ENCODE measurements around the gene ZMIZ2.

The ZMIZ2 gene

GRCh38 chr7:44805950-44806349 lies 57.3 kb downstream of the ZMIZ2 start:
- DNase-seq = no peak

- no peak for DNase-seq
These were observed 60.3 kb downstream of the ZMIZ2 start for GRCh38 chr7:44808914-44809393.

- DNase-seq = no peak
These were observed 62.4 kb downstream of the ZMIZ2 start for GRCh38 chr7:44811093-44811492.

GRCh38 chr7:44811571-44811970 lies 62.9 kb downstream of the ZMIZ2 start:
- no peak for DNase-seq

- DNase-seq = no peak
These were observed 66.3 kb downstream of the ZMIZ2 start for GRCh38 chr7:44814919-44815318.

- DNase-seq = no peak
These were observed 70.6 kb downstream of the ZMIZ2 start for GRCh38 chr7:44819292-44819691.
